Measurements from ENCODE around the gene SEC23A. TPM values are rescaled to one million over a fixed set of nuclear protein-coding genes. Genes with fewer than 3 reads are reported as not detected.
"Not testable (repeated sequence)": the region's sequence is repeated elsewhere in the genome, so short reads cannot be mapped to it uniquely, and the experiment has no call there.

SEC23A gene
- total RNA-seq = 100 to 1,000 TPM; 230 to 306 (median 249) TPM

DNA sequence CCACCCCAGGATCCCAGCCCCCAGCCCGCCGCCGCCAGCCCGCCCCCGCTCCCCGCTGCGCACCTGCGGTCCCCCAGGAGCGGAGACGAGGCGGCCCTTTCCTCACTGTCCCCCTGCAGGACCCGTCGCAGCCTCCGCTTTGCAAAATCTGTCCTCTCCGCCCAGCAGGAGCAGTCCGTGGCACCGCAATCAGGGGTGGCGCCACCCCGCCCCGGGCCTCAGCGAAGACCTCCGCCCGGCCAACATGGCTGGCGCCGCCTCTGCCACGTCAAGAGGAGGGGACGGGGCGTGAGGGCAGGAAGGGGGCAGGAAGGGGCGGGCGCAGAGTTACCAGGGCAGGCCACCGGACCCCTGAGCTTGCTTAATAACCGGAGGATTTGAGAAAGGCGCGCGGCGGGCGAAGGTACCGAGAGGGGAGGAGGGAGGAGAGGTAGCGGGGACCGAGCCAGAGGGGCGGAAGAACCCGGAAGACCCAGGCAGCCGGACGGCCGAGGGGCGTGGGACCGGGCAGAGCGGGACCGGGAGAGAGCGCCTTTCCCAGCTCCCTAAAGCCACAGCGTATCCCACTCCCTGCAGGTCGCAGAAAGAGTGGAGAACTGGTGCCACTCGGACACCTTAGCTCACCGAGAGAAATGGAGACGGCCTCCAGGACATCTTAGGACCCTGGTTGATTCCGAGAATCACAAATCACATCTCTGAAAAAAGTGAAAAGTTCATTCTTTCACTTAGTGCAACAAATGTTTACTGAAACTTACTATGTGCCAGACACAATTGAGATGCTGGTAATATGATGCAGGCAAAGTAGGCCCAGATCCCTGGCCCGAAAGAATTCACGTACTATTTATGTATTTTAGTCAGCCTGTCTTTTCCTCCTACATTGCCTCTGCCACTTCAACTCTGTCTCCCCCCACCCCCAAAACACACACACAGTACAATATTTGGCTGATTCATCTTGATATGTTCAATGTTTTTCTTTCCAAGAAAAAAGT is at the start of gene SEC23A:
SEC23A (minus strand) TSS at position 267 of the 989 bp plus-strand sequence. CDS start 7,117 bp downstream, outside the sequence.
- Histone ChIP-seq H3K9me3 (no peaks in the 10 kb centered on the region), H3K27ac (peak within 1 kb of the TSS; percentile 95 to 99 (median 99)), H3K4me3 (peak within 1 kb of the TSS; percentile 73 to 95), H3K27me3 (no peaks in the 10 kb centered on the region), H3K36me3 (no peaks in the 10 kb centered on the region), H3K4me1 (peaks cover 5 to 54% (median 6%) of the 10 kb centered on the region in 3 donors)
- peak; percentile 79 to 86 for TF ChIP-seq POLR2A (IDR thresholded peaks at IDR 0.05)
- TF ChIP-seq EP300 (IDR thresholded peaks at IDR 0.05) = no peak
- TF ChIP-seq, protein P1, sequence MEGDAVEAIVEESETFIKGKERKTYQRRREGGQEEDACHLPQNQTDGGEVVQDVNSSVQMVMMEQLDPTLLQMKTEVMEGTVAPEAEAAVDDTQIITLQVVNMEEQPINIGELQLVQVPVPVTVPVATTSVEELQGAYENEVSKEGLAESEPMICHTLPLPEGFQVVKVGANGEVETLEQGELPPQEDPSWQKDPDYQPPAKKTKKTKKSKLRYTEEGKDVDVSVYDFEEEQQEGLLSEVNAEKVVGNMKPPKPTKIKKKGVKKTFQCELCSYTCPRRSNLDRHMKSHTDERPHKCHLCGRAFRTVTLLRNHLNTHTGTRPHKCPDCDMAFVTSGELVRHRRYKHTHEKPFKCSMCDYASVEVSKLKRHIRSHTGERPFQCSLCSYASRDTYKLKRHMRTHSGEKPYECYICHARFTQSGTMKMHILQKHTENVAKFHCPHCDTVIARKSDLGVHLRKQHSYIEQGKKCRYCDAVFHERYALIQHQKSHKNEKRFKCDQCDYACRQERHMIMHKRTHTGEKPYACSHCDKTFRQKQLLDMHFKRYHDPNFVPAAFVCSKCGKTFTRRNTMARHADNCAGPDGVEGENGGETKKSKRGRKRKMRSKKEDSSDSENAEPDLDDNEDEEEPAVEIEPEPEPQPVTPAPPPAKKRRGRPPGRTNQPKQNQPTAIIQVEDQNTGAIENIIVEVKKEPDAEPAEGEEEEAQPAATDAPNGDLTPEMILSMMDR (IDR thresholded peaks at IDR 0.05) = peak in 1 of 4 experiments; percentile 22
- peak; percentile 94 for TF ChIP-seq POLR2AphosphoS5 (IDR thresholded peaks at IDR 0.05)
- 0 to 4% methylated on average over 2 of the region's 58 CpGs for WGBS, 2 donors (ENCODE audit: low coverage in 1 of 2)
- peak; percentile 97 for ATAC-seq

DNA sequence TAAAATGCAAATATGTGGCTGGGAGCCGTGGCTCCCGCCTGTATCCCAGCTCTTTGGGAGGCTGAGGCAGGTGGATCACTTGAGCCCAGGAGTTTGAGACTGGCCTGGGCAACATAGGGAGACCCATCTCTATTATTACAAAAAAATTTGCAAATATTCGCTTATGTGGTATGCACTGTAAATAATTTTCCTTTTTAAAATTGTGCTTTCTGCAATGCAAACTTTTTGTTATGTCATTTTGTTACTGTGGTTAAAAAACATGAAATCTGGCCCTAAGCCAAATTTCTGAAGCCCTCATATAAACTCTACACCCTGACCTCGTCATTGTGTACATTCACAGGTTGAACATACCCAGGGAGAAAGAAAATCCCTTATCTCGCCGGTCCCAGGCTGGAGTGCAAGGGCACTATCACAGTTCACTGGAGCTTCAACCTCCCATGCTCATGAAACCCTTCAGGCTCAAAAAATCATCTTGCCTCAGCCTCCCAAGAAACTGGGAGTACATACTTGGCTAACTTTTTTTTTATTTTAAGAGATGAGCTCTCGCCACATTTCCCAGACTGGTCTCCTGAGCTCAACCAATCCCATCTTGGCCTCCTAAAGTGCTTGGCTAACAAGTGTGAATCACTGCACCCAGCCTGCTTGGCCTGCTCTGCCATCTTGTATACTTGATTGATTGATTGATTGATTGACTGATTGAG is 42.4 kb upstream of the SEC23A start:
- no peaks in the 10 kb centered on the region for H3K9me3 ChIP-seq
- H3K4me3 ChIP-seq = no peak overlapping the region
- H3K4me1 ChIP-seq = no peaks in the 10 kb centered on the region
- peaks cover 0 to 82% of the 10 kb centered on the region in 2 donors for H3K36me3 ChIP-seq
- no peak overlapping the region for H3K27ac ChIP-seq
- 62 to 78% methylated on average over 6 of the region's 7 CpGs for WGBS, 2 donors (ENCODE audit: low coverage in 1 of 2)
- no peaks in the 10 kb centered on the region for H3K27me3 ChIP-seq
- ATAC-seq = no peak
- TF ChIP-seq, protein P1 (IDR thresholded peaks at IDR 0.05) = no peak
- TF ChIP-seq POLR2A (IDR thresholded peaks at IDR 0.05) (no peak), EP300 (IDR thresholded peaks at IDR 0.05) (no peak), POLR2AphosphoS5 (IDR thresholded peaks at IDR 0.05) (no peak)

DNA sequence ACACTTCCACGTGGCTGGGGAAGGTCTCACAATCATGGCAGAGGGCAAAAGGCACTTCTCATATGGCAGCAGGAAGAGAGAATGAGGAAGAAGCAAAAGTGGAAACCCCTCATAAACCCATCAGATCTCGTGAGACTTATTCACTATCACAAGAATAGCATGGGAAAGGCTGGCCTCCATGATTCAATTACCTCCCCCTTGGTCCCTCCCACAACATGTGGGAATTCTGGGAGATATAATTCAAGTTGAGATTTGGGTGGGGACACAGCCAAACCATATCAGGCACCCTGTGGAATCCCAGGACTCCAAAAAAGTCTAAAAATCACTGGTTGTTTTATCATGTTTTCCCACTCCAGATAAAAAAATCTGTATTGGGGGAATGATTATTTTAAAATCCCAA is 40.2 kb upstream of the SEC23A start:
- not testable (repeated sequence) for H3K4me3 ChIP-seq, H3K27me3 ChIP-seq, H3K4me1 ChIP-seq, H3K27ac ChIP-seq, ATAC-seq, H3K9me3 ChIP-seq
- 92% methylated on average over 1 of the region's 2 CpGs; no CpG with 5 or more reads in 1 of the 2 donors for WGBS, 2 donors (ENCODE audit: low coverage in 1 of 2)
- peaks cover 0 to 74% of the 10 kb centered on the region in 2 donors for H3K36me3 ChIP-seq

DNA sequence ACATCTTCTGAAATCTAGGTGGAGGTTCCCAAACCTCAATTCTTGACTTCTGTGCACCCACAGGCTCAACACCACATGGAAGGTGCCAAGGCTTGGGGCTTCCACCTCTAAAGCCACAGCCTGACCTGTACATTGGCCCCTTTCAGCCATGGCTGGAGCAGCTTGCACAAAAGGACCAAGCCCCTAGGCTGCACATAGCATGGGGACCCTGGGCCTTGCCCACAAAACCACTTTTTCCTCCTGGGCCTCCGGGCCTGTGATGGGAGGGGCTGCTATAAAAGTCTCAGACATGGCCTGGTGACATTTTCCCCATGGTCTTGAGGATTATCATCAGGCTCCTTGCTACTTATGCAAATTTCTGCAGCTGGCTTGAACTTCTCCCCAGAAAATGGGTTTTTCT is 38.6 kb upstream of the SEC23A start:
- Histone ChIP-seq H3K4me1 (peaks cover 0 to 10% (median 0%) of the 10 kb centered on the region in 3 donors), H3K36me3 (peaks cover 0 to 74% of the 10 kb centered on the region in 2 donors)
- 100% methylated on average over 1 of the region's 1 CpG; no CpG with 5 or more reads in 1 of the 2 donors for WGBS, 2 donors (ENCODE audit: low coverage in 1 of 2)
- not testable (repeated sequence) for H3K9me3 ChIP-seq, ATAC-seq, H3K27me3 ChIP-seq, H3K4me3 ChIP-seq, H3K27ac ChIP-seq

DNA sequence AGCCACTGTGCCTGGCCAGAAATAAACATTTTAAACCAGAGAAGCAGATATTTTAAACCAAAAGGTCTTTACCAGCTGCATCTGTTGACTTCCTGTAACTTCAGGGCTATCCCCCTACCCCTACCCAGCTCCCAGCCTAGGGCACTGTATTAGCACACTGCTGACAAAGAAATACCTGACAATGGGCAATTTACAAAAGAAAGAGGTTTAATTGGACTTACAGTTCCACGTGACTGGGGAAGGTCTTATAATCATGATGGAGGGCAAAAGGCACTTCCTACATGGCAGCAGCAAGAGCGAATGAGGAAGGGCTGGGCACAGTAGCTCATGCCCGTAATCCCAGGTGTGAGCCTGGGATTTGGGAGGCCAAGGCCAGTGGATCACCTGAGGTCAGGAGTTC is 37.1 kb upstream of the SEC23A start:
- peaks cover 0 to 78% of the 10 kb centered on the region in 2 donors for H3K36me3 ChIP-seq
- WGBS, 2 donors (ENCODE audit: low coverage in 1 of 2) = 85 to 100% methylated on average over 1 to 3 of the region's 3 CpGs
- H3K4me3 ChIP-seq = no peak overlapping the region
- no peak for TF ChIP-seq POLR2A (IDR thresholded peaks at IDR 0.05)
- no peak for TF ChIP-seq POLR2AphosphoS5 (IDR thresholded peaks at IDR 0.05)
- TF ChIP-seq, protein P1 (IDR thresholded peaks at IDR 0.05) = no peak
- no peak for TF ChIP-seq EP300 (IDR thresholded peaks at IDR 0.05)
- peaks cover 0 to 23% (median 0%) of the 10 kb centered on the region in 3 donors for H3K4me1 ChIP-seq
- peak overlapping the region in 2 of 4 donors; percentile 5 to 36 for H3K27ac ChIP-seq
- H3K9me3 ChIP-seq = no peaks in the 10 kb centered on the region
- no peaks in the 10 kb centered on the region for H3K27me3 ChIP-seq
- no peak for ATAC-seq
